HCT116 (cell line): ENCODE data around the gene NUMA1. TPM values are rescaled to one million over a fixed set of nuclear protein-coding genes. Genes with fewer than 3 reads are reported as not detected.

Experiments
- ATAC-seq: fragments of 200-7000 bp; cut with Tn5 transposase; 2 replicates; pipeline ENCODE4 v1.9.1; 2020; ENCODE audit warnings: mild to moderate bottlenecking, moderate library complexity
- BruUV-seq: library from RNA; stranded (reverse); fragments of 400-500 nt; replicated peaks from 2 replicates; lab custom pipeline; 2021; lab: Mats Ljungman, UMichigan
- CTCF ChIA-PET: fragments of 300-600 bp; sonication (Branson Sonifier 250); formaldehyde crosslinking; loops from one replicate; lab custom pipeline; 2021; ENCODE audit warnings: antibody characterized with exemption; lab: Charles Lee
- POLR2A ChIA-PET: fragments of 300-600, 350-600 bp; sonication (Branson Sonifier 250); formaldehyde crosslinking; loops from one replicate; lab custom pipeline; 2021; ENCODE audit warnings: antibody characterized with exemption; lab: Charles Lee
- RAD21 ChIA-PET, 2 experiments: fragments of 300-600 bp; sonication (Branson Sonifier 250); formaldehyde crosslinking; loops; one replicate each; lab custom pipeline; 2023; ENCODE audit warnings: low total read pairs in 2 of 2; ENCODE audit not compliant: uncharacterized antibody in 2 of 2, unreplicated experiment in 2 of 2, low non-redundant PET in 1 of 2; lab: Charles Lee
- DNase-seq: peaks from one replicate; pipeline ENCODE4 v3.0.0-alpha.2; 2010; ENCODE audit warnings: low read depth, low spot score
- H2AFZ ChIP-seq: fragments of 200-600 bp; shearing (Covaris generic), sonication (generic); 2 replicates; pipeline ENCODE4 v1.6.1; 2017; ENCODE audit warnings: low read depth, mixed run types, mixed read lengths, antibody characterized with exemption, low read length; ENCODE audit not compliant: poor library complexity, severe bottlenecking
- H3K27ac ChIP-seq: 2 replicates; pipeline ENCODE4 v1.5.1; 2012; ENCODE audit warnings: low read depth, low read length
- H3K27me3 ChIP-seq: fragments of 200-600 bp; sonication (generic); 2 replicates; pipeline ENCODE4 v1.6.1; 2016; ENCODE audit warnings: mixed run types, low read length, mixed read lengths; ENCODE audit not compliant: insufficient read depth
- H3K36me3 ChIP-seq, 2 experiments: fragments of 200-500 bp in 1 of 2; fragments of 200-600 bp in 1 of 2; sonication (Bioruptor generic) in 1 of 2; sonication (generic) in 1 of 2; 2 replicates each; pipeline versions ENCODE4 v1.5.1 to v1.6.1; 2014 to 2016; ENCODE audit warnings: low read length in 2 of 2, inconsistent platforms in 1 of 2, mixed read lengths in 1 of 2, mixed run types in 1 of 2; ENCODE audit not compliant: insufficient read depth in 2 of 2, control insufficient read depth in 1 of 2
- H3K4me1 ChIP-seq, 2 experiments: fragments of 200-600 bp in 1 of 2; sonication (generic) in 1 of 2; 2 replicates each; pipeline versions ENCODE4 v1.5.1 to v1.6.1; 2012 to 2017; ENCODE audit warnings: low read length in 2 of 2, inconsistent platforms in 1 of 2, mild to moderate bottlenecking in 1 of 2, mixed read lengths in 1 of 2, mixed run types in 1 of 2, moderate library complexity in 1 of 2; ENCODE audit not compliant: insufficient read depth in 2 of 2, control insufficient read depth in 1 of 2
- H3K4me2 ChIP-seq: fragments of 200-600 bp; sonication (generic); 2 replicates; pipeline ENCODE4 v1.6.1; 2017; ENCODE audit warnings: mixed run types, low read length, mixed read lengths
- H3K4me3 ChIP-seq, 2 experiments: fragments of 200-600 bp in 1 of 2; sonication (generic) in 1 of 2; replicated peaks in 1 of 2; 2 replicates each; pipeline ENCODE4 v1.5.1; 2011 to 2016; ENCODE audit warnings: low read length in 2 of 2, control low read depth in 1 of 2, low read depth in 1 of 2, mild to moderate bottlenecking in 1 of 2, mixed read lengths in 1 of 2, mixed run types in 1 of 2
- H3K79me2 ChIP-seq: fragments of 200-600 bp; sonication (generic); 2 replicates; pipeline ENCODE4 v1.6.1; 2017; ENCODE audit warnings: mild to moderate bottlenecking, mixed run types, low read length, moderate library complexity, mixed read lengths; ENCODE audit not compliant: insufficient read depth
- H3K9ac ChIP-seq: fragments of 200-600 bp; sonication (generic); 2 replicates; pipeline ENCODE4 v1.6.1; 2016; ENCODE audit warnings: low read length, mixed read lengths
- H3K9me2 ChIP-seq: fragments of 200-600 bp; sonication (generic), shearing (Covaris generic); 2 replicates; pipeline ENCODE4 v1.6.1; 2017; ENCODE audit warnings: mixed run types, mild to moderate bottlenecking, moderate library complexity; ENCODE audit not compliant: insufficient read depth
- H3K9me3 ChIP-seq, 2 experiments: fragments of 200-500 bp in 1 of 2; fragments of 200-600 bp in 1 of 2; sonication (Bioruptor generic) in 1 of 2; sonication (generic) in 1 of 2; 2 replicates each; pipeline ENCODE4 v1.6.1; 2014 to 2017; ENCODE audit warnings: low read length in 2 of 2, mixed read lengths in 2 of 2, inconsistent platforms in 1 of 2, low read depth in 1 of 2, mild to moderate bottlenecking in 1 of 2, mixed run types in 1 of 2, moderate library complexity in 1 of 2; ENCODE audit not compliant: control insufficient read depth in 1 of 2, insufficient read depth in 1 of 2
- H4K20me1 ChIP-seq: fragments of 200-600 bp; sonication (generic), shearing (Covaris generic); 2 replicates; pipeline ENCODE4 v1.6.1; 2017; ENCODE audit warnings: mixed run types, mild to moderate bottlenecking, moderate library complexity; ENCODE audit not compliant: insufficient read depth
- CBX3 ChIP-seq: IDR thresholded peaks from 2 replicates; pipeline ENCODE4 v1.6.1; 2012; ENCODE audit warnings: low read depth
- CEBPB ChIP-seq: IDR thresholded peaks from 2 replicates; pipeline ENCODE4 v1.6.1; 2012; ENCODE audit warnings: low read depth
- EGR1 ChIP-seq: IDR thresholded peaks from 2 replicates; pipeline ENCODE4 v1.6.1; 2012; ENCODE audit warnings: low read depth
- EZH2 ChIP-seq: fragments of 200-600 bp; sonication (generic); IDR thresholded peaks from 2 replicates; pipeline ENCODE4 v1.6.1; 2017; ENCODE audit warnings: antibody characterized with exemption, mixed run types
- POLR2A ChIP-seq: IDR thresholded peaks from 2 replicates; pipeline ENCODE4 v1.7.0; 2011; ENCODE audit warnings: borderline replicate concordance; ENCODE audit not compliant: insufficient read depth, insufficient read length; ENCODE audit errors: extremely low read depth
- POLR2AphosphoS5 ChIP-seq: IDR thresholded peaks from 2 replicates; pipeline ENCODE4 v1.6.1; 2011; ENCODE audit warnings: mild to moderate bottlenecking, low read depth, low read length, moderate library complexity
- RAD21 ChIP-seq: IDR thresholded peaks from 2 replicates; pipeline ENCODE4 v1.6.1; 2012; ENCODE audit warnings: low read depth, mild to moderate bottlenecking
- SP1 ChIP-seq: IDR thresholded peaks from 2 replicates; pipeline ENCODE4 v1.6.1; 2012; ENCODE audit warnings: low read depth
- YY1 ChIP-seq: IDR thresholded peaks from 2 replicates; pipeline ENCODE4 v1.6.1; 2011; ENCODE audit warnings: low read length, low read depth, moderate library complexity, mild to moderate bottlenecking; ENCODE audit not compliant: insufficient replicate concordance; ENCODE audit errors: extremely low read depth
- intact Hi-C: fragments of 100-400 bp; cut with micrococcal nuclease; formaldehyde crosslinking; loops from 2 replicates; pipeline ENCODE4 v1.10.0; 2022
- total RNA-seq: library from RNA; stranded (reverse); gene quantifications from one replicate; pipeline ENCODE4 v1.2.1, GENCODE V29; 2021; ENCODE audit not compliant: unreplicated experiment
- TF ChIP-seq, protein P1 (sequence below): IDR thresholded peaks from 2 replicates; pipeline ENCODE4 v1.6.1; 2012
- TF ChIP-seq, protein P2 (sequence below), 3 experiments: fragments of 200-600 bp in 1 of 3; sonication (generic) in 1 of 3; IDR thresholded peaks in 2 of 3; conservative IDR thresholded peaks in 1 of 3; 2 replicates each; pipeline ENCODE4 v1.5.1; 2012 to 2017; ENCODE audit warnings: low read depth in 2 of 3, low read length in 2 of 3, antibody characterized with exemption in 1 of 3, borderline replicate concordance in 1 of 3, control low read depth in 1 of 3, mild to moderate bottlenecking in 1 of 3, mixed read lengths in 1 of 3, mixed run types in 1 of 3, moderate library complexity in 1 of 3; ENCODE audit not compliant: insufficient read depth in 1 of 3
- TF ChIP-seq, protein P3 (sequence below): IDR thresholded peaks from 2 replicates; pipeline ENCODE4 v1.6.1; 2012
- TF ChIP-seq, protein P4 (sequence below): IDR thresholded peaks from 2 replicates; pipeline ENCODE4 v1.6.1; 2012; ENCODE audit warnings: low read depth

NUMA1 gene
- total RNA-seq, 1 experiment from 2014 or later: 133 TPM

DNA sequence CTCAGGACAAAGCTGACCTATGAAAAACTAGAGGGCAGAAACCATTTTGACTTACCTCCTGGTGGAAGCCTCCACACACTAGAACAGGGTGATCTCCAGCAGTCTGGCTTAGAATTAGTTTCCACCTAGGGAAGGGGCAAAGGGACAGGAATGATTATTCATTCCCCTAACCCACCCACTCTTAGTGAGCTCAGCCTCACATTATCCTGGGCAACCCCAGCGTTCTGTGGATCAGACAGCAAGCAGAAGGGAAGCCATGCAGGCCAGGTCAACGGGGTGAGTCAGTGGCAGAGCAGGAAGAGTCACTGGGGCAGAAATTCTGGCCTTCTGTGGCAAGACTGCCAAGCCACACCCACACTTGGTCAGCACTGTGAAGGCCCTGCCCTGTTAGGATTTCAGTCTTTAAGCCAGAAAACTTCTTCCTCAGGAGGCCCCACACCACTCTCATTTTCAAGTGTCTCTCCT is 10.5 kb downstream of the NUMA1 start:
- peak overlapping the region in 1 of 2 experiments; percentile 27; a peak in 3 of 4 replicates for H3K4me3 ChIP-seq
- H2AFZ ChIP-seq: no peak overlapping the region
- peak overlapping the region; percentile 43 for H3K27ac ChIP-seq
- no TSS peak for BruUV-seq
- peak; percentile 51 for DNase-seq
- no peaks in the 10 kb centered on the region for H3K9me2 ChIP-seq
- RAD21 ChIA-PET: no interaction called here
- no peaks in the 10 kb centered on the region for H3K27me3 ChIP-seq
- intact Hi-C loops: no loop called here
- H3K36me3 ChIP-seq: peaks cover 2 to 7% of the 10 kb centered on the region in 2 experiments; a peak in 3 of 4 replicates
- POLR2A ChIA-PET: interaction anchor here (0.6 kb wide), 1 partner anchor 13 kb away, joined by 6 read pairs; no protein-coding TSS in a partner anchor
- no peaks in the 10 kb centered on the region for H4K20me1 ChIP-seq
- H3K9ac ChIP-seq: peak overlapping the region; percentile 50
- peak; percentile 87 for ATAC-seq
- H3K4me2 ChIP-seq: peak overlapping the region; percentile 66
- CTCF ChIA-PET: no interaction called here
- H3K9me3 ChIP-seq: no peaks in the 10 kb centered on the region
- TF ChIP-seq, protein P1, sequence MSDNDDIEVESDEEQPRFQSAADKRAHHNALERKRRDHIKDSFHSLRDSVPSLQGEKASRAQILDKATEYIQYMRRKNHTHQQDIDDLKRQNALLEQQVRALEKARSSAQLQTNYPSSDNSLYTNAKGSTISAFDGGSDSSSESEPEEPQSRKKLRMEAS: peak; percentile 62
- TF ChIP-seq EGR1: no peak
- peak; percentile 26; the same call in 1 of the 2 replicates for TF ChIP-seq CBX3
- peak; percentile 67 for TF ChIP-seq SP1
- TF ChIP-seq RAD21: no peak
- peak; percentile 66 for TF ChIP-seq POLR2AphosphoS5
- TF ChIP-seq CEBPB: 0 out of 2 replicates have a peak, but pooled peaks have one; percentile 27
- TF ChIP-seq POLR2A: no peak
- TF ChIP-seq YY1: peak; percentile 23
- TF ChIP-seq, all 23 proteins: peak for 6
- Histone ChIP-seq H3K4me1 (peaks cover 48 to 57% of the 10 kb centered on the region in 2 experiments), H3K79me2 (peaks cover 94% of the 10 kb centered on the region)

DNA sequence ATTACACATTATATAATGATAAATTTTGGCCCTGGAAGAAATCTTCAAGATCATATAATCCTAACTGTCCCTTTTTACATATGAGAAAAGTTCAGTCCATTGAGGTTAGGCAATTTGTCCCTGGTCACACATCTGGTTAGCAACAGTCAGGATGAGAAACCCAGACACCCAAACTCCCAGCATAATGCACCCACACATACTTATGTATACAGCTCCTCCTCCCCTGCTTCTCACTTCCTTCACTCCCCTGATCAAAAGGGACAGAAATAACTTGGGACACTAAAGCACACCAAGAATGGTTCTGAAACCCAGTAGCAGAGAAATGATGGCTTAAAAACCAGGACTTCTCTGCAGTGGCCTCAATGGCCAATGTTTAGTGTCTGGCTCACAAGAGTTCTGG is 11.1 kb downstream of the NUMA1 start:
- H3K9ac ChIP-seq: peak overlapping the region; percentile 50
- H3K27ac ChIP-seq: peak overlapping the region; percentile 43; the same call in 1 of the 2 replicates
- no peaks in the 10 kb centered on the region for H3K9me3 ChIP-seq
- H4K20me1 ChIP-seq: no peaks in the 10 kb centered on the region
- intact Hi-C loops: no loop called here
- no peaks in the 10 kb centered on the region for H3K27me3 ChIP-seq
- no peaks in the 10 kb centered on the region for H3K9me2 ChIP-seq
- CTCF ChIA-PET: no interaction called here
- BruUV-seq: no TSS peak
- no peak overlapping the region for H2AFZ ChIP-seq
- ATAC-seq (no peak), DNase-seq (no peak)
- H3K79me2 ChIP-seq: peaks cover 91% of the 10 kb centered on the region
- no peak overlapping the region for H3K4me3 ChIP-seq
- peak overlapping the region; percentile 66 for H3K4me2 ChIP-seq
- H3K4me1 ChIP-seq: peaks cover 48 to 53% of the 10 kb centered on the region in 2 experiments
- RAD21 ChIA-PET: no interaction called here
- POLR2A ChIA-PET: interaction anchor here (1.1 kb wide), 1 partner anchor 43 kb away, joined by 3 read pairs; the partner anchor contains the start of gene ANAPC15
- H3K36me3 ChIP-seq: peaks cover 2 to 7% of the 10 kb centered on the region in 2 experiments; a peak in 3 of 4 replicates
- TF ChIP-seq, protein P2, sequence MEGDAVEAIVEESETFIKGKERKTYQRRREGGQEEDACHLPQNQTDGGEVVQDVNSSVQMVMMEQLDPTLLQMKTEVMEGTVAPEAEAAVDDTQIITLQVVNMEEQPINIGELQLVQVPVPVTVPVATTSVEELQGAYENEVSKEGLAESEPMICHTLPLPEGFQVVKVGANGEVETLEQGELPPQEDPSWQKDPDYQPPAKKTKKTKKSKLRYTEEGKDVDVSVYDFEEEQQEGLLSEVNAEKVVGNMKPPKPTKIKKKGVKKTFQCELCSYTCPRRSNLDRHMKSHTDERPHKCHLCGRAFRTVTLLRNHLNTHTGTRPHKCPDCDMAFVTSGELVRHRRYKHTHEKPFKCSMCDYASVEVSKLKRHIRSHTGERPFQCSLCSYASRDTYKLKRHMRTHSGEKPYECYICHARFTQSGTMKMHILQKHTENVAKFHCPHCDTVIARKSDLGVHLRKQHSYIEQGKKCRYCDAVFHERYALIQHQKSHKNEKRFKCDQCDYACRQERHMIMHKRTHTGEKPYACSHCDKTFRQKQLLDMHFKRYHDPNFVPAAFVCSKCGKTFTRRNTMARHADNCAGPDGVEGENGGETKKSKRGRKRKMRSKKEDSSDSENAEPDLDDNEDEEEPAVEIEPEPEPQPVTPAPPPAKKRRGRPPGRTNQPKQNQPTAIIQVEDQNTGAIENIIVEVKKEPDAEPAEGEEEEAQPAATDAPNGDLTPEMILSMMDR (IDR thresholded peaks at IDR 0.05 in 2 of 3, conservative IDR thresholded peaks at IDR 0.05 in 1 of 3; ENCODE audit: borderline replicate concordance in 1 of 3, insufficient read depth in 1 of 3, low read depth in 2 of 3, low read length in 2 of 3): no peak
- no peak for TF ChIP-seq POLR2AphosphoS5
- no peak for TF ChIP-seq CEBPB
- no peak for TF ChIP-seq YY1
- TF ChIP-seq EZH2: no peak
- TF ChIP-seq, protein P3, sequence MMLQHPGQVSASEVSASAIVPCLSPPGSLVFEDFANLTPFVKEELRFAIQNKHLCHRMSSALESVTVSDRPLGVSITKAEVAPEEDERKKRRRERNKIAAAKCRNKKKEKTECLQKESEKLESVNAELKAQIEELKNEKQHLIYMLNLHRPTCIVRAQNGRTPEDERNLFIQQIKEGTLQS: no peak
- TF ChIP-seq, protein P4, sequence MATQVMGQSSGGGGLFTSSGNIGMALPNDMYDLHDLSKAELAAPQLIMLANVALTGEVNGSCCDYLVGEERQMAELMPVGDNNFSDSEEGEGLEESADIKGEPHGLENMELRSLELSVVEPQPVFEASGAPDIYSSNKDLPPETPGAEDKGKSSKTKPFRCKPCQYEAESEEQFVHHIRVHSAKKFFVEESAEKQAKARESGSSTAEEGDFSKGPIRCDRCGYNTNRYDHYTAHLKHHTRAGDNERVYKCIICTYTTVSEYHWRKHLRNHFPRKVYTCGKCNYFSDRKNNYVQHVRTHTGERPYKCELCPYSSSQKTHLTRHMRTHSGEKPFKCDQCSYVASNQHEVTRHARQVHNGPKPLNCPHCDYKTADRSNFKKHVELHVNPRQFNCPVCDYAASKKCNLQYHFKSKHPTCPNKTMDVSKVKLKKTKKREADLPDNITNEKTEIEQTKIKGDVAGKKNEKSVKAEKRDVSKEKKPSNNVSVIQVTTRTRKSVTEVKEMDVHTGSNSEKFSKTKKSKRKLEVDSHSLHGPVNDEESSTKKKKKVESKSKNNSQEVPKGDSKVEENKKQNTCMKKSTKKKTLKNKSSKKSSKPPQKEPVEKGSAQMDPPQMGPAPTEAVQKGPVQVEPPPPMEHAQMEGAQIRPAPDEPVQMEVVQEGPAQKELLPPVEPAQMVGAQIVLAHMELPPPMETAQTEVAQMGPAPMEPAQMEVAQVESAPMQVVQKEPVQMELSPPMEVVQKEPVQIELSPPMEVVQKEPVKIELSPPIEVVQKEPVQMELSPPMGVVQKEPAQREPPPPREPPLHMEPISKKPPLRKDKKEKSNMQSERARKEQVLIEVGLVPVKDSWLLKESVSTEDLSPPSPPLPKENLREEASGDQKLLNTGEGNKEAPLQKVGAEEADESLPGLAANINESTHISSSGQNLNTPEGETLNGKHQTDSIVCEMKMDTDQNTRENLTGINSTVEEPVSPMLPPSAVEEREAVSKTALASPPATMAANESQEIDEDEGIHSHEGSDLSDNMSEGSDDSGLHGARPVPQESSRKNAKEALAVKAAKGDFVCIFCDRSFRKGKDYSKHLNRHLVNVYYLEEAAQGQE: no peak
- no peak for TF ChIP-seq POLR2A
